ENCODE results near the gene ARID1B.

DNA sequence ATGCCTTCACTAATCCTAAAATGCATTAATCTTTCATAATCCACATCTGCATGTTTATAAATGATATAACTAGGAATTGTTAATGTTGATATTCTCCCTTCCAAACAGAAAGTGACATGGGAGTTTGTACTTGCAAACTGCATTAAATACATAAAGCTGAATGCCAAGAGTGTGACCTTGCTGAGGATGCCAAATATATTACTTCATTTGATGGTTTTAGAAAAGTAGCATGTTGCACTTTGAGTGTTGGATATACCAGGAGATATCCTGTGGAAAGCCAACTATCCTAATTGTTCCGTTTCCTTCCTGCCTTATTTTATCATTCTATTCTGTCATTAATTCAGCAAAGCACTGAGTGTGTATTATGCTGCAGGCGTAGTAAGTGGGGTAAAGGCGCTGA lies 316.4 kb downstream of the ARID1B start:
- no peak for TF ChIP-seq EZH2 (IDR thresholded peaks at IDR 0.05; ENCODE audit: low read length, unreplicated experiment)
- TF ChIP-seq, protein P1, sequence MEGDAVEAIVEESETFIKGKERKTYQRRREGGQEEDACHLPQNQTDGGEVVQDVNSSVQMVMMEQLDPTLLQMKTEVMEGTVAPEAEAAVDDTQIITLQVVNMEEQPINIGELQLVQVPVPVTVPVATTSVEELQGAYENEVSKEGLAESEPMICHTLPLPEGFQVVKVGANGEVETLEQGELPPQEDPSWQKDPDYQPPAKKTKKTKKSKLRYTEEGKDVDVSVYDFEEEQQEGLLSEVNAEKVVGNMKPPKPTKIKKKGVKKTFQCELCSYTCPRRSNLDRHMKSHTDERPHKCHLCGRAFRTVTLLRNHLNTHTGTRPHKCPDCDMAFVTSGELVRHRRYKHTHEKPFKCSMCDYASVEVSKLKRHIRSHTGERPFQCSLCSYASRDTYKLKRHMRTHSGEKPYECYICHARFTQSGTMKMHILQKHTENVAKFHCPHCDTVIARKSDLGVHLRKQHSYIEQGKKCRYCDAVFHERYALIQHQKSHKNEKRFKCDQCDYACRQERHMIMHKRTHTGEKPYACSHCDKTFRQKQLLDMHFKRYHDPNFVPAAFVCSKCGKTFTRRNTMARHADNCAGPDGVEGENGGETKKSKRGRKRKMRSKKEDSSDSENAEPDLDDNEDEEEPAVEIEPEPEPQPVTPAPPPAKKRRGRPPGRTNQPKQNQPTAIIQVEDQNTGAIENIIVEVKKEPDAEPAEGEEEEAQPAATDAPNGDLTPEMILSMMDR (conservative IDR thresholded peaks at IDR 0.05; ENCODE audit: low read depth, low read length): no peak
- TF ChIP-seq EZH2phosphoT487 (IDR thresholded peaks at IDR 0.05; ENCODE audit: borderline replicate concordance, low read length): no peak
